Measurements from ENCODE around the gene MTCL1.

Gene MTCL1

DNA sequence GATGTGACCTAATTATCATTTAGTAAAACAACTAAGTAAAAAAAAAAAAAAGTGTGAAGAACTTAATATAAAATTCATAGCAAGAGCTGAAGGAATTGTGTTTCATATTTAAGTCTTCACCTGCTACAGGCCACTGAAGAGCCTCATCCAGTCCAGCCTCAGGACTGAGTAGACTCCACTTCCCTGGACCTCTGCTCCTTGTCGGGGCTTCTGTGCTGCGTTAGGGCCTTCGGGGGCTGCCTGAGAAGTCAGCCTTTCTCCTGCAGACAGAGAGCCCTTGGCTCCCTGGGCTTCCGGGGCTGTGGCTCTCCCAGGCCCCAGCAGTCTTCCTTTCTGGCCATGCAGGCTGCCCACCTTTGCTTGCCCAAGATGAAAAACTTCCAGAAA is 95.5 kb downstream of the MTCL1 start:
- TF ChIP-seq SIN3A (IDR thresholded peaks at IDR 0.05; ENCODE audit: borderline replicate concordance, insufficient read depth, low read length) (no peak), TAF1 (IDR thresholded peaks at IDR 0.05; ENCODE audit: borderline replicate concordance, insufficient read depth, low read length) (no peak), POLR2AphosphoS5 (IDR thresholded peaks at IDR 0.05; ENCODE audit: low read depth, low read length) (no peak), FOXP2 (optimal IDR thresholded peaks at IDR 0.05; ENCODE audit: borderline replicate concordance, extremely low read depth, extremely low read length, insufficient read depth) (no peak)

DNA sequence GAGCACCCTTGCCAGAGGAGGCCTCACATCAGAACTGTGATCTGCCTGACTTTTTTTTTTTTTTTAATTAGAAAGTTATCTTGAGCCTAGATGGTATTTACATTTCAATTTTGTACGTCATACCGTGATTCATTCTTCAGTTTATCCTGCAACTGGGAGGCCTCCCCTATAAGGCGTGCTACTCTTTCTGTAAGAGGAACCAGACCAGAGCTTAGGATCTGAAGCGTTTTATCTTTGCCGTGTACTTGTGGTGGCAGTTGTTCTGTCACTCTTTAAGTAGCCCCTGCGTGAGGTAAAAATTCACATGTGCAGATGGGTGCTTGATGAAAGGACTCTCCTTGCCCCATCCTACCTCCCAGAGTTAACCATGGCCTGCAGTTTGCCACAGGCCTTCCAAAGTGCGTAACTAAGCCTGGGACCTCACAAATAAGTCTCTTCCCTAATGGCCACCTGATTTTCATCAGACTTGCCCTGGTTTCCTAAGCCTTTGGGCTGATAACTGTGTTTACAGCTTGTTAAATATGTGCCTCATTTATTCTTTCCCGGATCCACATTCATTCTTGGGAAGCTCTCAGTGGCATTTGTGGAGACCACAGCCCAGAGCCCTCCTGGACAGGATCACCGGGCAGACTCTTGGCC is 96.0 kb downstream of the MTCL1 start:
- TF ChIP-seq REST (IDR thresholded peaks at IDR 0.05; ENCODE audit: insufficient read depth in 1 of 2, low read depth in 2 of 2, low read length in 2 of 2) (no peak), POLR2AphosphoS5 (IDR thresholded peaks at IDR 0.05; ENCODE audit: low read depth, low read length) (no peak), FOXP2 (optimal IDR thresholded peaks at IDR 0.05; ENCODE audit: borderline replicate concordance, extremely low read depth, extremely low read length, insufficient read depth) (no peak), SIN3A (IDR thresholded peaks at IDR 0.05; ENCODE audit: borderline replicate concordance, insufficient read depth, low read length) (no peak), TAF1 (IDR thresholded peaks at IDR 0.05; ENCODE audit: borderline replicate concordance, insufficient read depth, low read length) (no peak)

DNA sequence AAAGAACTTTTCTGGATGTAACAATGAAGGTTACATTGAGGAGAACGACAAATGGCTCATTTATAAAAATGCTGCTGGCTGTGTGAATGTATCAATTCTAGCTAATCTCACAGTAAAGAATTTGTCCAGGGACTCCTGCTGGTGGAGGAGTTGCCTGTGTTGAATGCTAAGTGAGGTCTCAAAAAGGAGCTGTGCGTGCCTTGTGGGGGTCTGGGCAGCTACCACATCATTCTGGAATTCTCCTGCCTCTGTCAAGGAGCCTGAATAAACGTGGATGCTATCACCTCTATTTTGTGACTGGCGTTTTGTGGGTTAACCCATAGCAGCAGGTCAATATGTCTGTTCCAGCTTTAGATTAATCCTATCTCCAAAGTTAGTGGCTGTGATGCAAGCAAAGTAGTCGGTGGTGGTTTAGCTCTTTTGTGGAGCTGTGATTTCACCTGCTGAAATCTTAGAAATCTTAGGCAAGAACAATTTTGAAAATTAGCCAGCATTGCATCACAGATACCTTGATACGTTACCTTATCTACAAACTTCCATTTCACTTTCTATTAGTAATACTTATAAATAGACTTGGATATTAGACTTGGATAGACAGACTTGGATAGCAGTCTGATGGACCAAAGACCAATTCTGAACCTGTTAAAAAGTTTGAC is 96.8 kb downstream of the MTCL1 start:
- TF ChIP-seq FOXP2 (optimal IDR thresholded peaks at IDR 0.05; ENCODE audit: borderline replicate concordance, extremely low read depth, extremely low read length, insufficient read depth), result no peak
- no peak for TF ChIP-seq POLR2AphosphoS5 (IDR thresholded peaks at IDR 0.05; ENCODE audit: low read depth, low read length)
- no peak for TF ChIP-seq SIN3A (IDR thresholded peaks at IDR 0.05; ENCODE audit: borderline replicate concordance, insufficient read depth, low read length)
- TF ChIP-seq TAF1 (IDR thresholded peaks at IDR 0.05; ENCODE audit: borderline replicate concordance, insufficient read depth, low read length), result no peak
- no peak for TF ChIP-seq REST (IDR thresholded peaks at IDR 0.05; ENCODE audit: insufficient read depth in 1 of 2, low read depth in 2 of 2, low read length in 2 of 2)

DNA sequence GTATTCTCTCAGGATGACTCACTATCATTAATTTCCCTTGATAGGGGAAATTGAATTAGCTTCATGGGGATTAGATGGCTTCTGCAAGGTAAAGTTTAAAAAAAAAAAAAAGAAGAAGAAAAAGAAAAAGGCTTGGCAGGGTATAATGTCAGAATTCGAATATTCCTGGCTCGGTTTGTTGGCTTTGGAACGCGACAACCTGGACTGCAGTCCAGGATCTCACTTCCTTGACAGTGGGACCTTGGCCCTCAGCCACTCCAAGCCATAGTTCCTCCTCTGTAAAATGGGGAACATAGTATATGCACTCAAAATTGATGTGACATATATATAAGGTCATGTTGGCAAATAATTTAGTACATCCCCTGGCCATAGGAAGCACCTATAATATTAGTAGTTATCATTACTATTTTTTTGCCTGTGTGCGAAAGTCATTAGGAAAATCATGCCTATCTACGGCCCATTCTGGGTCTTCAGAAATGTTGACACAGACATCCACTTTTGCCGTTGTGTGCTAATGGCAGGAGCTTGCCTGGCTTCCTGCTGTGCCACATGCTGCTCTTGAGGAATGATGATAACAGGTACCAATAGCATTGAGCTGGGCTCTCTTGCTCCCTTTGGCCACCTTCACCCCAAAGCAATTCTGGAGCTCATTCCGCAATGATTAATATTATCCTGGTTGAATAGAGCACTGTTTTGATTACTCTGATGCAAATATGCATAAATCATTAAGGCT is 97.9 kb downstream of the MTCL1 start:
- no peak for TF ChIP-seq SIN3A (IDR thresholded peaks at IDR 0.05; ENCODE audit: borderline replicate concordance, insufficient read depth, low read length)
- no peak for TF ChIP-seq TAF1 (IDR thresholded peaks at IDR 0.05; ENCODE audit: borderline replicate concordance, insufficient read depth, low read length)
- no peak for TF ChIP-seq FOXP2 (optimal IDR thresholded peaks at IDR 0.05; ENCODE audit: borderline replicate concordance, extremely low read depth, extremely low read length, insufficient read depth)
- TF ChIP-seq POLR2AphosphoS5 (IDR thresholded peaks at IDR 0.05; ENCODE audit: low read depth, low read length), result no peak
- TF ChIP-seq REST (IDR thresholded peaks at IDR 0.05; ENCODE audit: insufficient read depth in 1 of 2, low read depth in 2 of 2, low read length in 2 of 2), result no peak

DNA sequence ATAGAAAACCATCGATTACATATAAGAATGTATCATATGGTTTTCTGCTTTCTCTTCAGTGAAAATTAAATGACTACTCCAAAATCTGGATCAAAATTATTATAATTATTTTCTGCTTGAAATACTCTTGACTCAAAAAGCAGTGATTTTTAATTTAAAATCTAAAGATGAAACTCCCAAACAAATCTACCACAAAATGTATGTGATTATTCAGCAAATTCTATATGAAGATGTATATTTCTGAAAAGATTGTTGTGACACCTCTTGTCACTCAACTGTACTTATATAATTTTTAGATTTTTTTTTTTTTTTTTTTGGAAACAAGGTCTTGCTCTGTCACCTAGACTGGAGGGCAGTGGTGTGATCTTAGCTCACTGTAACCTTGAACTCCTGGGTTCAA is 98.6 kb downstream of the MTCL1 start:
- TF ChIP-seq SIN3A (IDR thresholded peaks at IDR 0.05; ENCODE audit: borderline replicate concordance, insufficient read depth, low read length) (no peak), TAF1 (IDR thresholded peaks at IDR 0.05; ENCODE audit: borderline replicate concordance, insufficient read depth, low read length) (no peak), FOXP2 (optimal IDR thresholded peaks at IDR 0.05; ENCODE audit: borderline replicate concordance, extremely low read depth, extremely low read length, insufficient read depth) (no peak), REST (IDR thresholded peaks at IDR 0.05; ENCODE audit: insufficient read depth in 1 of 2, low read depth in 2 of 2, low read length in 2 of 2) (no peak), POLR2AphosphoS5 (IDR thresholded peaks at IDR 0.05; ENCODE audit: low read depth, low read length) (no peak)

Data from PFSK-1 (cell line).